NCI-H524 (cell line): ENCODE results near the gene MAD1L1.
A peak's percentile ranks its signal among the peaks of the same experiment; 100 is the strongest.
"Not testable (repeated sequence)": the region's sequence is repeated elsewhere in the genome, so short reads cannot be mapped to it uniquely, and the experiment has no call there.

Source experiments
- DNase-seq, 2 experiments: peaks; one replicate each; lab custom pipeline; 2025; lab: John Stamatoyannopoulos, UW

The MAD1L1 gene

GRCh38 chr7:1840744-1841143 is 392.0 kb downstream of the MAD1L1 start:
- DNase-seq, result not testable (repeated sequence)

GRCh38 chr7:1839701-1840100 is 393.0 kb downstream of the MAD1L1 start:
- peak in 1 of 2 experiments; percentile 17 for DNase-seq

GRCh38 chr7:1838911-1839531 is 393.7 kb downstream of the MAD1L1 start:
- not testable (repeated sequence) for DNase-seq

- not testable (repeated sequence) for DNase-seq
Measured at GRCh38 chr7:1838544-1838872, 394.2 kb downstream of the MAD1L1 start.

- DNase-seq, result not testable (repeated sequence)
Measured at GRCh38 chr7:1837696-1838543, 394.8 kb downstream of the MAD1L1 start.

GRCh38 chr7:1831933-1832535 is 400.7 kb downstream of the MAD1L1 start:
- not testable (repeated sequence) for DNase-seq

- DNase-seq, result not testable (repeated sequence)
Measured at GRCh38 chr7:1831471-1831870, 401.3 kb downstream of the MAD1L1 start.

GRCh38 chr7:1829668-1830067 is 403.1 kb downstream of the MAD1L1 start:
- not testable (repeated sequence) for DNase-seq

GRCh38 chr7:1829111-1829510 is 403.6 kb downstream of the MAD1L1 start:
- no peak for DNase-seq

- DNase-seq, result not testable (repeated sequence)
Measured at GRCh38 chr7:1828170-1828569, 404.6 kb downstream of the MAD1L1 start.

- not testable (repeated sequence) for DNase-seq
Measured at GRCh38 chr7:1827521-1827981, 405.2 kb downstream of the MAD1L1 start.

- not testable (repeated sequence) for DNase-seq
Measured at GRCh38 chr7:1826931-1827330, 405.8 kb downstream of the MAD1L1 start.

- DNase-seq, result no peak
Measured at GRCh38 chr7:1825897-1826741, 406.6 kb downstream of the MAD1L1 start.

- DNase-seq, result not testable (repeated sequence)
Measured at GRCh38 chr7:1825647-1825896, 407.2 kb downstream of the MAD1L1 start.

GRCh38 chr7:1824882-1825646 is 407.7 kb downstream of the MAD1L1 start:
- DNase-seq, result not testable (repeated sequence)

GRCh38 chr7:1824151-1824881 is 408.4 kb downstream of the MAD1L1 start:
- not testable (repeated sequence) for DNase-seq

GRCh38 chr7:1823376-1824150 is 409.2 kb downstream of the MAD1L1 start:
- DNase-seq, result no peak

- DNase-seq, result no peak
Measured at GRCh38 chr7:1819259-1819841, 413.4 kb downstream of the MAD1L1 start.

GRCh38 chr7:1818575-1819258 is 414.0 kb downstream of the MAD1L1 start:
- DNase-seq, result peak in 1 of 2 experiments; percentile 57
